Tibial nerve (tissue), 4 donors: Measurements from ENCODE around the gene RAB11FIP4.

Experiments used
- EP300 ChIP-seq, 2 donors: sonication (generic); formaldehyde crosslinking; IDR thresholded peaks; one replicate each; pipeline ENCODE4 v1.6.1; 2017; ENCODE audit warnings: antibody characterized with exemption in 2 of 2, mild to moderate bottlenecking in 1 of 2
- POLR2A ChIP-seq, 2 donors: fragments of 450-650 bp; IDR thresholded peaks; one replicate each; pipeline ENCODE4 v1.6.1; 2017; ENCODE audit warnings: antibody characterized with exemption in 2 of 2, mild to moderate bottlenecking in 2 of 2, moderate library complexity in 2 of 2
- TF ChIP-seq, protein P1 (sequence below), 5 experiments: fragments of 200-600 bp in 3 of 5; fragments of 450-650 bp in 2 of 5; sonication (generic) in 3 of 5; IDR thresholded peaks; one replicate each; pipeline ENCODE4 v1.5.1; 2016 to 2019; ENCODE audit warnings: antibody characterized with exemption in 5 of 5, mild to moderate bottlenecking in 3 of 5, moderate library complexity in 2 of 5

DNA sequence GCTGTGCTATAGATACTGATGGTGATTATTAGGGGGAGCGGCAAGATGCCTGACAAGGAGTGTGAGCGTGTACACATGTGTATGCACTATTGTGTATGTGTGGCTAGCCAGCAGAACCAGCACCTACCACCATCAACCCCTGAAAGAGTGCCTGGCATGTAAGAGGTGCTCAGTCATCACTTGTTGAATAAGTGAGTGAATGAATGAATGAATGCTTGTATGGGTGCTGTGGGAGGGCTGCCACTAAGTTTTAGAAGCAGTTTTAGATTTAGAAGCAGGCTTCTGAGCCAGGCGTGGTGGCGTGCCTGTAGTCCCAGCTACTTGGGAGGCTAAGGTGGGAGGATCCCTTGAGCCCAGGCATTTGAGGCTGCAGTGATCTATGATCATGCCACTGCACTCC, 37.0 kb downstream of the RAB11FIP4 start:
- TF ChIP-seq EP300 (IDR thresholded peaks at IDR 0.05) (no peak), POLR2A (IDR thresholded peaks at IDR 0.05) (no peak)
- TF ChIP-seq, protein P1, sequence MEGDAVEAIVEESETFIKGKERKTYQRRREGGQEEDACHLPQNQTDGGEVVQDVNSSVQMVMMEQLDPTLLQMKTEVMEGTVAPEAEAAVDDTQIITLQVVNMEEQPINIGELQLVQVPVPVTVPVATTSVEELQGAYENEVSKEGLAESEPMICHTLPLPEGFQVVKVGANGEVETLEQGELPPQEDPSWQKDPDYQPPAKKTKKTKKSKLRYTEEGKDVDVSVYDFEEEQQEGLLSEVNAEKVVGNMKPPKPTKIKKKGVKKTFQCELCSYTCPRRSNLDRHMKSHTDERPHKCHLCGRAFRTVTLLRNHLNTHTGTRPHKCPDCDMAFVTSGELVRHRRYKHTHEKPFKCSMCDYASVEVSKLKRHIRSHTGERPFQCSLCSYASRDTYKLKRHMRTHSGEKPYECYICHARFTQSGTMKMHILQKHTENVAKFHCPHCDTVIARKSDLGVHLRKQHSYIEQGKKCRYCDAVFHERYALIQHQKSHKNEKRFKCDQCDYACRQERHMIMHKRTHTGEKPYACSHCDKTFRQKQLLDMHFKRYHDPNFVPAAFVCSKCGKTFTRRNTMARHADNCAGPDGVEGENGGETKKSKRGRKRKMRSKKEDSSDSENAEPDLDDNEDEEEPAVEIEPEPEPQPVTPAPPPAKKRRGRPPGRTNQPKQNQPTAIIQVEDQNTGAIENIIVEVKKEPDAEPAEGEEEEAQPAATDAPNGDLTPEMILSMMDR (IDR thresholded peaks at IDR 0.05), result no peak
